Erythroblast (primary cell): ENCODE results near the gene STMN3.

ENCODE experiments used
- GATA1 ChIP-seq: IDR thresholded peaks from 2 replicates; pipeline ENCODE4 v1.6.1; 2011; ENCODE audit warnings: low read depth, mild to moderate bottlenecking, control low read depth, low read length, moderate library complexity
- POLR2A ChIP-seq: IDR thresholded peaks from 2 replicates; pipeline ENCODE4 v1.6.1; 2011; ENCODE audit warnings: mild to moderate bottlenecking, low read length

GRCh38 chr20:63653041-63653973 is at the start of gene STMN3:
- TF ChIP-seq POLR2A (no peak), GATA1 (no peak)
